GM19023 (cell line): Measurements from ENCODE around the gene EFNA5.

Source experiments
- ATAC-seq: cut with Tn5 transposase; IDR thresholded peaks from one replicate; pipeline ENCODE4 v1.9.1; 2021; ENCODE audit warnings: mild to moderate bottlenecking, moderate library complexity; ENCODE audit not compliant: unreplicated experiment

Gene EFNA5

DNA sequence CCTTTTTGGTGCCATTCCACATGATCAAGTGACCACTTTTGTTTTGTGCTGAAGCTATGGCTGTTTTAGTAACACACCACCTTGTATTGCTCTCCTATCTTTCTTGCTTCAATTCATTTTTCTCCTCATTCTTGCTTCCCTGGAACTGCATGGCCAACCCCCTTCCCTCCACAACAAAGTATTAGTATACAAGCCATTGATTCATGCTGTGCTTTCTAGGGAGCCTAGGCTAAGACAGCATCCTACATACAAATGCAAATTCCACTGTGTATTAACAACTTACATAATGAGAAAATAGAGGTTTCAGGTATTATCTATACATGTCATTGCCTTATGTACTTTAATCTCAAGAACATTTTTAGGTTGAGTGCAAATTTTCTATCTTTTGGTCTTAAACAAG, 141.1 kb downstream of the EFNA5 start:
- no peak for ATAC-seq

DNA sequence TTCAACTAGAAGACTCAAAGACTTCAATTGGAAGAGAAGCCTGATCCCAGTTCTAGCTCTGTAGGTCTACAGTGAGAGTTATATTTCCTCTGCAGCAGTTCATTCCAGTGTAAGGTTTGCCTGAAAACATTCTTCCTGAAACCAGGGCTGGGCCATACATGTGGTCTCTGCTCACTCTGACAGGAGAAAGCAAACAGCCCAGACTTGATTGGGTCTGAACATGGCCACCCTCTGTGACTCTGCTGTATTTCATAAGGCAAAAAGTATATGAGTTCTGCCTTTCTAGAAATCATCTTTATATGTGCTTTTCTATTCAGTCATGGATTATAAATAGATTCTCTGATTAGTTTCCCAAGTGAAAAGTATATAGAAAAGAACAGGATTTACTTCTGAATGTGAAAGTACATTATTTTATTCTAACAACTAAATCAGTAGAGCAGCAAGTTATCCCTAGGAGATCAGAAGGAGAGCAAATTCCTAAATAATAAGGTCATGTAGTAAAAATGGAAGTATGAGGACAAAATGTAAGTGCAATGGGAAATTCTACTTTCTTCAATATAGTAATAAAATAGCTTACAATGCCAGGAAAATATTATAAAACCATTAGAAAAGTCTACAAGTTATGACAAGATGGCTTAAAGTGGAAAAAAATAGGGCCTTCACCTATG, 144.3 kb downstream of the EFNA5 start:
- no peak for ATAC-seq

- no peak for ATAC-seq
Observed at GRCh38 chr5:107524111-107524510, 146.6 kb downstream of the EFNA5 start.

- no peak for ATAC-seq
Observed at GRCh38 chr5:107523029-107523680, 147.6 kb downstream of the EFNA5 start.

DNA sequence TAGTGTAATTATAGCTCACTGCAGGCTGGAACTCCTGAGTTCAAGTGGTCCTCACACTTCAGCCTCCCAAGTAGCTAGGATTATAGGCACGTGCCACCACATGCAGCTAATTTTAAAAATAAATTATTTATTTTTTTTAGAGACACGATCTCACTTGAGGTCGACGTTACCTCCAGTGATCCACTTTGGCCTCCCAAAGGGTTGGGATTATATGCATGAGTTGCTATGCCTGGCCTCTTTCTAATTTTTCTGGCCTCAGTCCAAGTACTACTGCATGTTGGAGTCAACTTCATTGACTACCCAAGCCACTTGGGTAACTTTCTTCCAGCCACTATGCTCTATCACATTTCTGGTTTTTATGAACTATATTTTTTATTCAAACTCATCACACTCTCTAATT, 148.3 kb downstream of the EFNA5 start:
- no peak for ATAC-seq

- no peak for ATAC-seq
Observed at GRCh38 chr5:107519900-107520354, 150.8 kb downstream of the EFNA5 start.

- ATAC-seq = no peak
Observed at GRCh38 chr5:107518616-107519015, 152.1 kb downstream of the EFNA5 start.

DNA sequence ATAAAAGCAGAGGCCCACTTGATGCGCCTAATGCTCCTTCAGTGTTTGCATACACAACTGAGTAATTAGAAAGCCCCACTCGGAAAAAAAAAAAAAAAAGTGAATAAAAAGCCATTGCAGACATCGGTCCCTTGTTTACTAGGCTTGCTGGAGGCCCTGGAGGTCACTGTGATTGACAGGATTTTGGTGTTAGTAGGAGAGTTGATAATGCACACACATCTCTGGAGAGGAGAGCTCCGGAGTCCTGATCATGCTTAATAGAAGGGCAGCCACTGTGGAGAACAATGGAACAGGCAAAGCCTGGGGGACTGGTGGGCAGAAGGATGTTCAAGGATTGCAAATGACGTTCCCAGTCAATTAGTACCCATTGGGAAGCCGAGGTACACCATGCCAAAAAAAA, 152.5 kb downstream of the EFNA5 start:
- no peak for ATAC-seq

DNA sequence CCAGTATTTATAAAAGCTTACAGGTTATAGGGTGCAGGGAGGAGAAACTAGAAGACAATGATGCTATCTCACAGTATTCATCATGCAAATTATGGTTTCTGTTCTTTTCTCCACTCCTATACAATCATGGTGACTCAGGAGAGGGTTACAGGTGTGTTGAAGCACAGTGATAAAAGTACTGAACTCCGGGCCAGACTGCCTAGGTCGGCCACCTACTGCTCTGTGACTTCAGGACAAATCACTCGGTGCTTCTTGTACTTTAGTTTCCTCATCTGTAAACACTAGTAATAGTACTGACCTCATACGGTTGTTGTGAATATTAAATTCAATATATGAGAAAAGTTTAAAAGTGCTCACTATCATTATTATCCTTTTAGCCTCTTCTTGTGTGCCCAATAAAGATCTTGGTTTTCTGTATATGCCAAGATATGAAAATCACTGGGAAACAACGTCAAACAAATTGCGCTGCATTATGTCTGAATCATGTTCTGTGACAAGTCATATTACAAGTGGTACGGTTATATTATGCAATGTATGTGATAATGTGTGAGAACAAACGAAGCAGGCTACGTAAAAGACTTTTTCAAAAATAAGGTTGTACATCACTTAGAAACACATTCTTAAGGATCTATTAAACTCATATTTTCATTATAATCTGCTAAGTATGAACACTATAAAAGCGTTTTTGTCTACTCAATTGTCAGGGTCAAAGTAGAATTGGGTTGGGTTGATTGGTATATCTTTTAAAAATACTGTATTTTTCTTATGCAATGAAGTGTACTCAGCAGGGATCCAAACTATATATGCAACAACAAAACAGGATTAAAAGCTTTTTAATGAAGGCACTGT, 153.3 kb downstream of the EFNA5 start:
- peak; percentile 45 for ATAC-seq

GRCh38 chr5:107516452-107517184, 154.1 kb downstream of the EFNA5 start:
- ATAC-seq = no peak

DNA sequence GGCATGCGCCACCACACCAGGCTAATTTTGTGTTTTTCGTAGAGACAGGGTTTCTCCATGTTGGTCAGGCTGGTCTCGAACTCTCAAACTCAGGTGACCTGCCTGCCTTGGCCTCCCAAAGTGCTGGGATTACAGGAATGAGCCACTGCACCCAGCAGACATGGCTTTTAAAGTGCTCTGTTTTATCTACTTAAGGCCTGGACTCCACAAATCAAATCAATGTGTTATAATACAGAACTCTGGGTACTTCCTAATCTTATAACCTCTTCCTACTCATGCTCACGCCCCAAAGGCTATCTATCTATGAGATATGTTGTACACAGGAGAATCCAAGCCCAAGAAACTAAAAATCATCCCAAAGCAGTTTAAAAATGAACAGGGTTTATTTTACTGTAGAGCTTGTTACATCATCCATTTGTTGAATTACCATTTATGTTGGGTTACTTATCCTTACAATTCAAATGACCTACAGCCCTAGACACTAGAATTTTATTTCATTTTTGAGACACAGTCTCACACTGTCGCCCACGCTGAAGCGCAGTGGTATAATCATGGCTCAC, 155.1 kb downstream of the EFNA5 start:
- ATAC-seq = no peak

DNA sequence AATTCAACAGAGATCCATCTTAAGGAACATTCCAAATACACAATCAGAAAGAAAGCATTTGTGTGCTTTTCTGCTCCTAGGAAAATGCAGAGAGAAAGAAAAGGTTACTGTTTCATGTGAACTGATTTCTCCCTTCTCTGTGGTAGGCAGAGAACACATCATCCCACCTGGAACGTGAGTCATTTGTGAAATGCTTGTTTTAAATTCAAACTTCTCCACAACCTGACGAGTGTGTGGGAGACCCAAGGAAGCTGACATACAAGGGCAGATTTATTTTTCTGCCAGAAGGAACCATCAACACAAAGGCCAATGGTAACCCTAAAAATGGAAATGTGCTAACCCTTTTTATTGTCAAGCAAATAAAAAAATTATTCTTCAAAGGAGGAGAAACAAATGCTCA, 156.4 kb downstream of the EFNA5 start:
- ATAC-seq = no peak

DNA sequence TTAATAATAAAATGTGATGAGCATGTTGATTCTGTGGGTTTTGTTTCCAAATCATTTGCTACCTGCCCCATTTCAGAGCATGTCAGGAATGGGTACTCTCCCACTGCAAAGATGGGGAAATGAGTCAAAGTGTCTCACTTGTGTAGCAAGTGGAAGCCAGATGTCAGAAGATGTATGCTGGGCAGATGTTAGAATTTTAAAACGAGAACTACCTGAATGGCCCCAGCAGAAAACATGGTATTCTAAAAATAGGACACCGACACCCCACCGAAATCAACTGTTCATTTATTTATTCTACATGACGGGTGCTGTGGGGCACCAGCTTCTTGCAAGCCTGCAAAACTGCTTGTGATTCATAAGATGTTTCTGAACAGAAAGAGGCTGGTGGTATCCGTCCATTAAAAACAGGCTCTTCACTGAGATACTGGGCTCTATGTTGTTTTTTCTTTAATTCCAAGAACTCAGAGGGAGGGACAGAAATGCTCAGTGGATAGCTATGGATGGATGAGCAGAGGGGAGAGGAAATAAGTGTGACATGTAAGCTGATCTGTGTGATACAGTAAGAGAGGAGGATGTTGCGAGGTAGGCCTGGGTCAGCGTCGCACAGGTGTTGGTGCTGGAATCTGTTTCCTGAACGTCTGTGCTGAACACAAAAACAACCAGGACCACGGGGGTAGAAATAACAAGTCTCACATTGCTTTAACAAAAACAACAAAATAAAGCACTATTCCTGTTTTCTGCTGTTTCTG, 157.2 kb downstream of the EFNA5 start:
- peak; percentile 43 for ATAC-seq

DNA sequence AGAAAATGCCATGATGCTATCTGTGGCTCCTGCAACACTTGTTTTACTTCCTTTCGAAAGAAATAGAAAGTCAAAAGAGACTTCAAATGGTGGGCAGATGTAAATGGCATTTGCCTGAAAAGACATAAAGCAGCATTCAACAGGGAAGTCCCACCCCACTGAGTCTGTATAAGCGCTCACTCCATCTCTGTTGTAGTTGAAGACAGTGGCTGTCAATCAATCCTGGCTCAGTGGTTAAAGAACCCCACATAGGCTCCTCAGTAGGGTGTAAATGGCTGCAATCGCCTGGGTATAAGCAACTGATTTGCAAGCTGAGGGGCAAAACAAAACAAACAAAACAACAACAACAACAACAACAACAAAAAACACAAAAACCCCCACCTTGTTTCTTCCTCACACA, 158.7 kb downstream of the EFNA5 start:
- ATAC-seq = peak; percentile 45

GRCh38 chr5:107510125-107510524, 160.6 kb downstream of the EFNA5 start:
- no peak for ATAC-seq

GRCh38 chr5:107508097-107508496, 162.6 kb downstream of the EFNA5 start:
- no peak for ATAC-seq

GRCh38 chr5:107505763-107506534, 164.8 kb downstream of the EFNA5 start:
- ATAC-seq = no peak

- no peak for ATAC-seq
Observed at GRCh38 chr5:107504424-107504823, 166.3 kb downstream of the EFNA5 start.

DNA sequence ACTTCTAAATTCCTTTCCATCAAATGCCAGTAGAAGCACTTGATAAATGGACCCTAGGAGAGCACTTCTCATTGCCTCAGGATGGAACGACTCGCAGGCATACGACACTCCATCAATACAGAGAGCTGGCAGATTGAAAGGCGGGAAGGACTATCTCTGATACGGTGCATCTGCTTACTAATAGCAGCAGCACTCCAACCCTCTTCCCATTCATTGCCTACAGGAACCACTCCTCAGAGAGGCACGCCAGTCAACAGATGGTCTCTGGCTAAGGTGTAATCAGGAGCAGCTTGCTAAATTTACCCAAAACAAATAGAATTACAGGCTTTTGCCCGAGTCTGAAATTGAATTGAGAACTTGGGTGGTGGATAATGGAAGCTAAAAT, 168.1 kb downstream of the EFNA5 start:
- ATAC-seq = no peak
